ENCODE results near the gene CPED1.

GRCh38 chr7:121323515-121324302 lies 335.2 kb downstream of the CPED1 start:
- TF ChIP-seq CTCF (IDR thresholded peaks at IDR 0.05) (no peak), POLR2AphosphoS5 (IDR thresholded peaks at IDR 0.05; ENCODE audit: low read depth, low read length) (no peak), REST (IDR thresholded peaks at IDR 0.05; ENCODE audit: insufficient read depth in 1 of 2, low read depth in 2 of 2, low read length in 1 of 2) (no peak), SIN3A (IDR thresholded peaks at IDR 0.05; ENCODE audit: borderline replicate concordance, insufficient read depth, low read depth, low read length) (no peak), TCF7L2 (IDR thresholded peaks at IDR 0.05; ENCODE audit: low read depth, low read length) (no peak)
